Hepatocyte (in vitro differentiated cells): ENCODE data around the gene RASGRP4. TPM values are rescaled to one million over a fixed set of nuclear protein-coding genes. Genes with fewer than 3 reads are reported as not detected.

Experiments
- DNase-seq: peaks from one replicate; pipeline ENCODE4 v3.0.0-alpha.2; 2016; ENCODE audit warnings: low spot score
- H2AFZ ChIP-seq: fragments of 200-600 bp; sonication (generic); 2 replicates; pipeline ENCODE4 v1.6.0; 2016; ENCODE audit warnings: antibody characterized with exemption, mild to moderate bottlenecking
- H3K27ac ChIP-seq: fragments of 200-600 bp; sonication (generic); 2 replicates; pipeline ENCODE4 v1.5.1; 2016; ENCODE audit warnings: mild to moderate bottlenecking
- H3K27me3 ChIP-seq: fragments of 200-600 bp; sonication (generic); 2 replicates; pipeline ENCODE4 v1.6.1; 2016
- H3K36me3 ChIP-seq: fragments of 200-600 bp; sonication (generic); replicated peaks from 2 replicates; pipeline ENCODE4 v1.5.1; 2016; ENCODE audit warnings: low read depth; ENCODE audit not compliant: insufficient read depth
- H3K4me1 ChIP-seq: fragments of 200-600 bp; sonication (generic); 2 replicates; pipeline ENCODE4 v1.5.1; 2016; ENCODE audit warnings: mild to moderate bottlenecking, moderate library complexity; ENCODE audit not compliant: insufficient read depth
- H3K4me2 ChIP-seq: fragments of 200-600 bp; sonication (generic); 2 replicates; pipeline ENCODE4 v1.6.0; 2016
- H3K4me3 ChIP-seq: fragments of 200-600 bp; sonication (generic); 2 replicates; pipeline ENCODE4 v1.5.1; 2016; ENCODE audit warnings: mild to moderate bottlenecking
- H3K79me2 ChIP-seq: fragments of 200-600 bp; sonication (generic); 2 replicates; pipeline ENCODE4 v1.6.0; 2017; ENCODE audit warnings: mild to moderate bottlenecking
- H3K9me2 ChIP-seq: fragments of 200-600 bp; sonication (generic); replicated peaks from 2 replicates; pipeline ENCODE4 v1.6.0; 2017; ENCODE audit warnings: mild to moderate bottlenecking; ENCODE audit not compliant: insufficient read depth
- H3K9me3 ChIP-seq: fragments of 200-600 bp; sonication (generic); 2 replicates; pipeline ENCODE4 v1.5.1; 2016; ENCODE audit warnings: low read depth, mild to moderate bottlenecking
- H4K20me1 ChIP-seq: fragments of 200-600 bp; sonication (generic); 2 replicates; pipeline ENCODE4 v1.6.0; 2016; ENCODE audit warnings: mild to moderate bottlenecking; ENCODE audit not compliant: insufficient read depth, poor library complexity, severe bottlenecking
- EZH2 ChIP-seq: fragments of 200-600 bp; sonication (generic); IDR thresholded peaks from 2 replicates; pipeline ENCODE4 v1.6.1; 2016; ENCODE audit warnings: antibody characterized with exemption, mild to moderate bottlenecking, borderline replicate concordance
- EZH2phosphoT487 ChIP-seq: fragments of 200-600 bp; sonication (generic); IDR thresholded peaks from one replicate; pipeline ENCODE4 v1.6.1; 2018; ENCODE audit warnings: antibody characterized with exemption, mild to moderate bottlenecking, low read depth, moderate library complexity; ENCODE audit not compliant: unreplicated experiment, severe bottlenecking
- WGBS: methylation state at CpG from one replicate; pipeline ENCODE4 v1.1.6; 2016; ENCODE audit warnings: low lambda C conversion rate; ENCODE audit errors: missing lambda C conversion rate; 5-methylcytosine and 5-hydroxymethylcytosine counted together
- polyA plus RNA-seq: library from polyadenylated mRNA; unstranded; fragments of >200 nt; fragmentation: Nextera tagmentation; extraction: Ambion mirVana; gene quantifications from 2 replicates; pipeline ENCODE4 v1.2.1, GENCODE V29; 2016
- total RNA-seq: library from RNA; depleted of rRNA; stranded (reverse); fragments of >200 nt; gene quantifications from 2 replicates; pipeline ENCODE4 v1.2.3, GENCODE V29; 2014
- TF ChIP-seq, protein P1 (sequence below): fragments of 200-600 bp; sonication (generic); IDR thresholded peaks from 2 replicates; pipeline ENCODE4 v1.5.1; 2016; ENCODE audit warnings: antibody characterized with exemption, mild to moderate bottlenecking; ENCODE audit not compliant: poor library complexity

Gene RASGRP4
- total and polyA plus RNA-seq, 2 experiments from 2014 or later: 0.07 TPM; not detected in 1

DNA sequence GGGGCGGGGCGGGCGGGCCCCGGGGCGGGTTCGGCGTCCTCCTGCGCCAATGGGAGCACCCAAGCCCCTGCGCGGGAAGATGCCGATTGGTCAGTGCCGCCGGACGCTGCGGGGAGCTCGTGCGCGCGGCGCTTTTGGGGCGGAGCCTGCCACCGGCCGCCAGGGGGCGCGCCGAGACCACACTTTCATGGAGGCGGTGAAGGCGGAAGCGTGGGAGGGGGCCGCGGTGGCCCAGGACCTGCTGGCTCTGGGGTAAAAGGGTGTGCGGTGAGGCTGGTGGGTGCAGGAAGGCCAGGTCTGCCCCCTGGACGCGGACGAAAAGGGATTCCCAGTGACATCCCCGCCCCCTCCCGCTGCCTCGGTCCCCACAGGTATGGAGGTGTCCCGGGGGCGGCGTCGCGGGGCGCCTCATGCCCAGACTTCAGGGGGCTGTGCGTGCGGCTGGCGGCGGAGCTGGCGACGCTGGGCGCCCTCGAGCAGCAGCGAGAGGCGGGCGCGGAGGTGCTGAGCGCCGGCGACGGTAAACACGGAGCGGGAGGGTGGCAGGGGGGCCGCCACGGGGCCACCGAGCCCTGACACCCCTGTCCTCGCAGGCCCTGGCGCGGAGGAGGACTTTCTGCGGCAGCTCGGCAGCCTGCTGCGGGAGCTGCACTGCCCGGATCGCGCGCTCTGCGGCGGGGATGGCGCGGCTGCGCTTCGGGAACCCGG lies 22.9 kb downstream of the RASGRP4 start, which contains the start of gene FAM98C:
TSS of gene FAM98C (plus strand) at position 127 of the 708 bp plus-strand sequence. CDS start at position 188, 61 bp downstream.
- peak within 1 kb of the TSS; percentile 83 for H3K27ac ChIP-seq
- peaks cover 4% of the 10 kb centered on the region for H3K79me2 ChIP-seq
- peak within 1 kb of the TSS; percentile 92 for H2AFZ ChIP-seq
- H4K20me1 ChIP-seq: no peaks in the 10 kb centered on the region
- H3K9me3 ChIP-seq: no peaks in the 10 kb centered on the region
- H3K4me2 ChIP-seq: peak within 1 kb of the TSS; percentile 95
- H3K36me3 ChIP-seq: no peaks in the 10 kb centered on the region
- peak within 1 kb of the TSS; percentile 80 for H3K4me3 ChIP-seq
- no peak for TF ChIP-seq EZH2phosphoT487
- TF ChIP-seq, protein P1, sequence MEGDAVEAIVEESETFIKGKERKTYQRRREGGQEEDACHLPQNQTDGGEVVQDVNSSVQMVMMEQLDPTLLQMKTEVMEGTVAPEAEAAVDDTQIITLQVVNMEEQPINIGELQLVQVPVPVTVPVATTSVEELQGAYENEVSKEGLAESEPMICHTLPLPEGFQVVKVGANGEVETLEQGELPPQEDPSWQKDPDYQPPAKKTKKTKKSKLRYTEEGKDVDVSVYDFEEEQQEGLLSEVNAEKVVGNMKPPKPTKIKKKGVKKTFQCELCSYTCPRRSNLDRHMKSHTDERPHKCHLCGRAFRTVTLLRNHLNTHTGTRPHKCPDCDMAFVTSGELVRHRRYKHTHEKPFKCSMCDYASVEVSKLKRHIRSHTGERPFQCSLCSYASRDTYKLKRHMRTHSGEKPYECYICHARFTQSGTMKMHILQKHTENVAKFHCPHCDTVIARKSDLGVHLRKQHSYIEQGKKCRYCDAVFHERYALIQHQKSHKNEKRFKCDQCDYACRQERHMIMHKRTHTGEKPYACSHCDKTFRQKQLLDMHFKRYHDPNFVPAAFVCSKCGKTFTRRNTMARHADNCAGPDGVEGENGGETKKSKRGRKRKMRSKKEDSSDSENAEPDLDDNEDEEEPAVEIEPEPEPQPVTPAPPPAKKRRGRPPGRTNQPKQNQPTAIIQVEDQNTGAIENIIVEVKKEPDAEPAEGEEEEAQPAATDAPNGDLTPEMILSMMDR: peak; percentile 99
- no peak for TF ChIP-seq EZH2
- H3K27me3 ChIP-seq: no peaks in the 10 kb centered on the region
- H3K9me2 ChIP-seq: no peaks in the 10 kb centered on the region
- under 1% methylated on average over 56 of the region's 82 CpGs for WGBS
- H3K4me1 ChIP-seq: no peaks in the 10 kb centered on the region
- DNase-seq: peak; percentile 99

DNA sequence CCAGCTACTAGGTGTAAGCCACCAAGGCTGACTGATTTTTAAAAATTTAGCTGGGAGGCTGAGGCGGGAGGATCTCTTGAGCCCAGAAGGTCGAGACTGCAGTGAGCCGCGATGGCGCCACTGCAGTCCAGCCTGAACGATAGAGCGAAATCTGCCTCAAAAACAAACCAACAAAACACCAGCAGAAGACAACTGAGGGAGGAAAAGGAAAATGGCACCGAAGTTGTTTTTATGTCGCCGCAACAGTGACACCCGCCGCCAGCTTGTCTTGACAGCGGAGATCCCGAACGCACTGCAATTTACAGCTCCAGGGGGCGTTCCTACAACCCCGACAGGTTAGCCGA lies 23.4 kb downstream of the RASGRP4 start:
- no peak overlapping the region for H3K4me3 ChIP-seq
- no peaks in the 10 kb centered on the region for H4K20me1 ChIP-seq
- no peaks in the 10 kb centered on the region for H3K9me3 ChIP-seq
- H3K27ac ChIP-seq: no peak overlapping the region
- TF ChIP-seq, protein P1: no peak
- TF ChIP-seq EZH2: no peak
- no peak for TF ChIP-seq EZH2phosphoT487
- WGBS: 11% methylated on average over 18 of the region's 18 CpGs
- H3K4me2 ChIP-seq: peak overlapping the region; percentile 76
- peaks cover 4% of the 10 kb centered on the region for H3K79me2 ChIP-seq
- peak overlapping the region; percentile 60 for H2AFZ ChIP-seq
- DNase-seq: no peak
- H3K27me3 ChIP-seq: no peaks in the 10 kb centered on the region
- no peaks in the 10 kb centered on the region for H3K36me3 ChIP-seq
- H3K4me1 ChIP-seq: no peaks in the 10 kb centered on the region
- no peaks in the 10 kb centered on the region for H3K9me2 ChIP-seq

DNA sequence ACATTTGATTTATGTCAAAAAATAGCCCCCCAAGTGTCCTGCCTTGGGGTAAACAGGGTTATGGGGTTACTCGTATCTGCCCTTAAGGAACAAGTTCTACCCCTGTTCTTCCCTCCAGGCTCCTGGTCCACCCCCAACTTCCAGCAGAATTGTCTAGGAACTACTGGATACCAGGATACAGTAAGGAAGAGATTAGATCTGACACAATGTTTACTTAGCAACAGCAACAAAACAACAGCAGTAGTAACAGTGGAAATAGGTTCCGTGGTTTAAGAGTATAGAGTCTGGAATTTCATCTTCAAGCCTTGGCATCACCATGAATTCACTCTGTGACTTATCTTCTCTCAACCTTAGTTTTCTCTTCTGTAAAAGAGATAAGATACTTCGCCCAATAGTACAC lies 24.9 kb downstream of the RASGRP4 start:
- Histone ChIP-seq H3K36me3 (no peaks in the 10 kb centered on the region), H4K20me1 (no peaks in the 10 kb centered on the region), H2AFZ (no peak overlapping the region), H3K27me3 (no peaks in the 10 kb centered on the region), H3K4me2 (no peak overlapping the region), H3K4me1 (no peaks in the 10 kb centered on the region), H3K4me3 (no peak overlapping the region), H3K9me3 (no peaks in the 10 kb centered on the region), H3K79me2 (peaks cover 4% of the 10 kb centered on the region), H3K27ac (no peak overlapping the region), H3K9me2 (no peaks in the 10 kb centered on the region)
- no peak for TF ChIP-seq EZH2
- TF ChIP-seq, protein P1: no peak
- no peak for TF ChIP-seq EZH2phosphoT487
- WGBS: 67% methylated on average over 3 of the region's 3 CpGs
- no peak for DNase-seq
